Mesendoderm (in vitro differentiated cells): Measurements from ENCODE around the gene SMC3. TPM values are rescaled to one million over a fixed set of nuclear protein-coding genes. Genes with fewer than 3 reads are reported as not detected.

Experiments
- DNase-seq: peaks from one replicate; pipeline ENCODE4 v3.0.0; 2013
- H2AK5ac ChIP-seq: 2 replicates; pipeline ENCODE4 v1.6.1; 2013; ENCODE audit warnings: low read length, inconsistent platforms
- H2BK120ac ChIP-seq: 2 replicates; pipeline ENCODE4 v1.6.1; 2013; ENCODE audit warnings: low read depth, mild to moderate bottlenecking, low read length, moderate library complexity, mixed read lengths
- H2BK15ac ChIP-seq: replicated peaks from 2 replicates; pipeline ENCODE4 v1.6.1; 2013; ENCODE audit warnings: low read depth, mild to moderate bottlenecking, moderate library complexity
- H2BK5ac ChIP-seq: 2 replicates; pipeline ENCODE4 v1.6.1; 2013; ENCODE audit warnings: low read length, inconsistent platforms
- H3K18ac ChIP-seq: 2 replicates; pipeline ENCODE4 v1.6.1; 2013; ENCODE audit warnings: mild to moderate bottlenecking, low read length, mixed read lengths
- H3K23ac ChIP-seq: one replicate; pipeline ENCODE4 v1.6.1; 2013; ENCODE audit warnings: low read length
- H3K27ac ChIP-seq: 2 replicates; pipeline ENCODE4 v1.5.1; 2013; ENCODE audit warnings: low read depth, mild to moderate bottlenecking, inconsistent platforms, low read length, moderate library complexity
- H3K27me3 ChIP-seq: 2 replicates; pipeline ENCODE4 v1.6.1; 2013; ENCODE audit warnings: low read length, control low read depth, mild to moderate bottlenecking, inconsistent platforms; ENCODE audit not compliant: insufficient read depth, poor library complexity
- H3K36me3 ChIP-seq: 2 replicates; pipeline ENCODE4 v1.6.1; 2013; ENCODE audit warnings: low read length, inconsistent platforms; ENCODE audit not compliant: control insufficient read depth, insufficient read depth
- H3K4ac ChIP-seq: one replicate; pipeline ENCODE4 v1.6.1; 2013; ENCODE audit warnings: low read depth, mild to moderate bottlenecking, low read length, moderate library complexity
- H3K4me1 ChIP-seq: 2 replicates; pipeline ENCODE4 v1.6.1; 2013; ENCODE audit warnings: low read depth, low read length, inconsistent platforms; ENCODE audit not compliant: control insufficient read depth
- H3K4me2 ChIP-seq: 2 replicates; pipeline ENCODE4 v1.6.1; 2013; ENCODE audit warnings: low read length
- H3K4me3 ChIP-seq: 2 replicates; pipeline ENCODE4 v1.5.1; 2013; ENCODE audit warnings: mild to moderate bottlenecking, low read length
- H3K56ac ChIP-seq: one replicate; pipeline ENCODE4 v1.6.1; 2013; ENCODE audit warnings: low read length
- H3K79me1 ChIP-seq: 2 replicates; pipeline ENCODE4 v1.6.1; 2013; ENCODE audit warnings: low read length, inconsistent platforms
- H3K79me2 ChIP-seq: 2 replicates; pipeline ENCODE4 v1.6.1; 2013; ENCODE audit warnings: mild to moderate bottlenecking, low read length; ENCODE audit not compliant: control insufficient read depth, insufficient read depth
- H3K9ac ChIP-seq: 2 replicates; pipeline ENCODE4 v1.6.1; 2013; ENCODE audit warnings: low read length, inconsistent platforms
- H4K5ac ChIP-seq: one replicate; pipeline ENCODE4 v1.6.1; 2013; ENCODE audit warnings: low read length
- H4K8ac ChIP-seq: one replicate; pipeline ENCODE4 v1.6.1; 2013; ENCODE audit warnings: low read depth, mild to moderate bottlenecking, control low read depth, low read length, moderate library complexity
- WGBS: extraction: QIAGEN DNeasy Blood & Tissue Kit; methylation state at CpG from one replicate; pipeline ENCODE4 v1.1.7; 2013; ENCODE audit warnings: low lambda C conversion rate, missing lambda C conversion rate; ENCODE audit not compliant: insufficient coverage; ENCODE audit errors: extremely low coverage; 5-methylcytosine and 5-hydroxymethylcytosine counted together
- polyA plus RNA-seq, 2 experiments: library from polyadenylated mRNA; stranded (reverse); fragments of 200-250 nt; gene quantifications; one replicate each; pipeline ENCODE4 v1.2.3, GENCODE V29; 2013

SMC3 gene
- polyA plus RNA-seq (2013, experiment 1 of 2), result 103 TPM
- polyA plus RNA-seq (2013, experiment 2 of 2), result 102 TPM

GRCh38 chr10:110567201-110568054 lies at the start of gene SMC3:
TSS of gene SMC3 (plus strand) at chr10:110567695. CDS start at chr10:110567817, 122 bp downstream.
- Histone ChIP-seq H2BK5ac (peak within 1 kb of the TSS; percentile 96), H3K4me1 (peaks cover 3% of the 10 kb centered on the region), H2BK120ac (peak within 1 kb of the TSS; percentile 51), H3K9ac (peak within 1 kb of the TSS; percentile 91), H3K36me3 (no peaks in the 10 kb centered on the region), H3K4me3 (peak within 1 kb of the TSS; percentile 83), H3K79me2 (peaks cover 32% of the 10 kb centered on the region), H3K4ac (peak within 1 kb of the TSS; percentile 95), H4K5ac (no peak within 1 kb of the TSS), H3K56ac (peak within 1 kb of the TSS; percentile 94), H3K79me1 (peaks cover 3% of the 10 kb centered on the region), H2BK15ac (peak within 1 kb of the TSS; percentile 89), H3K27me3 (no peaks in the 10 kb centered on the region), H3K23ac (no peak within 1 kb of the TSS), H2AK5ac (no peak within 1 kb of the TSS), H3K4me2 (peak within 1 kb of the TSS; percentile 59), H4K8ac (peak within 1 kb of the TSS; percentile 5), H3K27ac (peak within 1 kb of the TSS; percentile 89), H3K18ac (peak within 1 kb of the TSS; percentile 97)
- no CpG with 5 or more reads among the region's 64 CpGs for WGBS
- peak; percentile 99 for DNase-seq

- no peak overlapping the region for H4K5ac ChIP-seq
- no peaks in the 10 kb centered on the region for H3K79me1 ChIP-seq
- H3K4me1 ChIP-seq, result peaks cover 3% of the 10 kb centered on the region
- H3K4me2 ChIP-seq, result no peak overlapping the region
- H3K23ac ChIP-seq, result no peak overlapping the region
- no peak overlapping the region for H3K4ac ChIP-seq
- no CpG with 5 or more reads among the region's 4 CpGs for WGBS
- peak overlapping the region; percentile 8 for H3K9ac ChIP-seq
- H2BK5ac ChIP-seq, result no peak overlapping the region
- H3K18ac ChIP-seq, result no peak overlapping the region
- no peak overlapping the region for H3K4me3 ChIP-seq
- H3K56ac ChIP-seq, result no peak overlapping the region
- H3K79me2 ChIP-seq, result no peaks in the 10 kb centered on the region
- H2BK15ac ChIP-seq, result no peak overlapping the region
- no peaks in the 10 kb centered on the region for H3K36me3 ChIP-seq
- H3K27ac ChIP-seq, result no peak overlapping the region
- no peak overlapping the region for H2BK120ac ChIP-seq
- no peak overlapping the region for H4K8ac ChIP-seq
- no peak for DNase-seq
- no peak overlapping the region for H2AK5ac ChIP-seq
- no peaks in the 10 kb centered on the region for H3K27me3 ChIP-seq
Measured at GRCh38 chr10:110522365-110522988, 45.0 kb upstream of the SMC3 start.

- no peaks in the 10 kb centered on the region for H3K79me1 ChIP-seq
- peaks cover 8% of the 10 kb centered on the region for H3K4me1 ChIP-seq
- no peak overlapping the region for H3K4me2 ChIP-seq
- no peak for DNase-seq
- H3K18ac ChIP-seq, result no peak overlapping the region
- no peak overlapping the region for H3K4me3 ChIP-seq
- no peak overlapping the region for H3K23ac ChIP-seq
- no peak overlapping the region for H2BK5ac ChIP-seq
- H3K27ac ChIP-seq, result no peak overlapping the region
- no peak overlapping the region for H3K9ac ChIP-seq
- H3K27me3 ChIP-seq, result no peaks in the 10 kb centered on the region
- H2BK120ac ChIP-seq, result no peak overlapping the region
- no peak overlapping the region for H4K5ac ChIP-seq
- no peak overlapping the region for H2BK15ac ChIP-seq
- H2AK5ac ChIP-seq, result no peak overlapping the region
- H4K8ac ChIP-seq, result no peak overlapping the region
- WGBS, result no CpG with 5 or more reads among the region's 3 CpGs
- H3K56ac ChIP-seq, result no peak overlapping the region
- H3K36me3 ChIP-seq, result no peaks in the 10 kb centered on the region
- H3K79me2 ChIP-seq, result no peaks in the 10 kb centered on the region
- H3K4ac ChIP-seq, result no peak overlapping the region
Measured at GRCh38 chr10:110523736-110524135, 43.8 kb upstream of the SMC3 start.

GRCh38 chr10:110524179-110524858 lies 43.2 kb upstream of the SMC3 start:
- H3K23ac ChIP-seq, result no peak overlapping the region
- no peak overlapping the region for H2AK5ac ChIP-seq
- H3K56ac ChIP-seq, result no peak overlapping the region
- no peak overlapping the region for H3K9ac ChIP-seq
- H3K79me2 ChIP-seq, result no peaks in the 10 kb centered on the region
- H3K27me3 ChIP-seq, result no peaks in the 10 kb centered on the region
- H3K36me3 ChIP-seq, result no peaks in the 10 kb centered on the region
- no peak overlapping the region for H4K5ac ChIP-seq
- no peak overlapping the region for H3K18ac ChIP-seq
- no peak overlapping the region for H2BK120ac ChIP-seq
- no peaks in the 10 kb centered on the region for H3K79me1 ChIP-seq
- no peak overlapping the region for H3K4ac ChIP-seq
- no peak overlapping the region for H3K4me2 ChIP-seq
- no peak overlapping the region for H3K27ac ChIP-seq
- no CpG with 5 or more reads among the region's 3 CpGs for WGBS
- H2BK15ac ChIP-seq, result no peak overlapping the region
- no peak overlapping the region for H3K4me3 ChIP-seq
- no peak for DNase-seq
- no peak overlapping the region for H4K8ac ChIP-seq
- no peak overlapping the region for H2BK5ac ChIP-seq
- H3K4me1 ChIP-seq, result peaks cover 11% of the 10 kb centered on the region

- no peak overlapping the region for H3K23ac ChIP-seq
- WGBS, result no CpG with 5 or more reads among the region's 2 CpGs
Measured at GRCh38 chr10:110524859-110525232, 42.6 kb upstream of the SMC3 start.

More at GRCh38 chr10:110524859-110525232, 42.6 kb upstream of the SMC3 start:
- H3K9ac ChIP-seq, result no peak overlapping the region
- H3K36me3 ChIP-seq, result no peaks in the 10 kb centered on the region
- H3K79me1 ChIP-seq, result no peaks in the 10 kb centered on the region
- no peak for DNase-seq
- no peak overlapping the region for H3K56ac ChIP-seq
- H3K4ac ChIP-seq, result no peak overlapping the region
- no peak overlapping the region for H2BK120ac ChIP-seq
- no peak overlapping the region for H2BK15ac ChIP-seq
- peaks cover 11% of the 10 kb centered on the region for H3K4me1 ChIP-seq
- H3K4me3 ChIP-seq, result no peak overlapping the region
- H3K79me2 ChIP-seq, result no peaks in the 10 kb centered on the region
- H4K8ac ChIP-seq, result no peak overlapping the region
- no peak overlapping the region for H3K18ac ChIP-seq
- H4K5ac ChIP-seq, result no peak overlapping the region
- no peak overlapping the region for H3K4me2 ChIP-seq
- no peak overlapping the region for H2BK5ac ChIP-seq
- no peak overlapping the region for H3K27ac ChIP-seq
- H2AK5ac ChIP-seq, result no peak overlapping the region
- no peaks in the 10 kb centered on the region for H3K27me3 ChIP-seq
